Measurements from ENCODE around the gene OR10D3. TPM values are rescaled to one million over a fixed set of nuclear protein-coding genes. Genes with fewer than 3 reads are reported as not detected.

OR10D3 gene
- total and polyA plus RNA-seq, 10 of the 15 experiments (the other 5 are each of a cell fraction or from before 2014, with no cell fraction given), result not detected

GRCh38 chr11:124219126-124219525 lies 36.0 kb downstream of the OR10D3 start:
- intact Hi-C loops (cut with micrococcal nuclease; ENCODE audit: unreplicated experiment), result no loop called here
- TF ChIP-seq STAT1 (conservative IDR thresholded peaks at IDR 0.05), result no peak
- TF ChIP-seq ETV6 (conservative IDR thresholded peaks at IDR 0.05 in 1 of 2, IDR thresholded peaks at IDR 0.05 in 1 of 2; ENCODE audit: borderline replicate concordance in 1 of 2, low read depth in 1 of 2), result no peak
- TF ChIP-seq MLLT1 (IDR thresholded peaks at IDR 0.05), result no peak
- no peak for TF ChIP-seq JUNB (IDR thresholded peaks at IDR 0.05)
- TF ChIP-seq FOS (IDR thresholded peaks at IDR 0.05; ENCODE audit: borderline replicate concordance, extremely low read depth, insufficient read length), result no peak
- TF ChIP-seq, protein P1, sequence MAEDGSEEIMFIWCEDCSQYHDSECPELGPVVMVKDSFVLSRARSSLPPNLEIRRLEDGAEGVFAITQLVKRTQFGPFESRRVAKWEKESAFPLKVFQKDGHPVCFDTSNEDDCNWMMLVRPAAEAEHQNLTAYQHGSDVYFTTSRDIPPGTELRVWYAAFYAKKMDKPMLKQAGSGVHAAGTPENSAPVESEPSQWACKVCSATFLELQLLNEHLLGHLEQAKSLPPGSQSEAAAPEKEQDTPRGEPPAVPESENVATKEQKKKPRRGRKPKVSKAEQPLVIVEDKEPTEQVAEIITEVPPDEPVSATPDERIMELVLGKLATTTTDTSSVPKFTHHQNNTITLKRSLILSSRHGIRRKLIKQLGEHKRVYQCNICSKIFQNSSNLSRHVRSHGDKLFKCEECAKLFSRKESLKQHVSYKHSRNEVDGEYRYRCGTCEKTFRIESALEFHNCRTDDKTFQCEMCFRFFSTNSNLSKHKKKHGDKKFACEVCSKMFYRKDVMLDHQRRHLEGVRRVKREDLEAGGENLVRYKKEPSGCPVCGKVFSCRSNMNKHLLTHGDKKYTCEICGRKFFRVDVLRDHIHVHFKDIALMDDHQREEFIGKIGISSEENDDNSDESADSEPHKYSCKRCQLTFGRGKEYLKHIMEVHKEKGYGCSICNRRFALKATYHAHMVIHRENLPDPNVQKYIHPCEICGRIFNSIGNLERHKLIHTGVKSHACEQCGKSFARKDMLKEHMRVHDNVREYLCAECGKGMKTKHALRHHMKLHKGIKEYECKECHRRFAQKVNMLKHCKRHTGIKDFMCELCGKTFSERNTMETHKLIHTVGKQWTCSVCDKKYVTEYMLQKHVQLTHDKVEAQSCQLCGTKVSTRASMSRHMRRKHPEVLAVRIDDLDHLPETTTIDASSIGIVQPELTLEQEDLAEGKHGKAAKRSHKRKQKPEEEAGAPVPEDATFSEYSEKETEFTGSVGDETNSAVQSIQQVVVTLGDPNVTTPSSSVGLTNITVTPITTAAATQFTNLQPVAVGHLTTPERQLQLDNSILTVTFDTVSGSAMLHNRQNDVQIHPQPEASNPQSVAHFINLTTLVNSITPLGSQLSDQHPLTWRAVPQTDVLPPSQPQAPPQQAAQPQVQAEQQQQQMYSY (CRISPR knock-in tag; IDR thresholded peaks at IDR 0.05), result no peak
- TF ChIP-seq CUX1 (IDR thresholded peaks at IDR 0.05; ENCODE audit: insufficient replicate concordance, low read depth, low read length), result no peak
- TF ChIP-seq E2F4 (IDR thresholded peaks at IDR 0.05; ENCODE audit: low read depth, low read length), result no peak
- TF ChIP-seq, protein P2, sequence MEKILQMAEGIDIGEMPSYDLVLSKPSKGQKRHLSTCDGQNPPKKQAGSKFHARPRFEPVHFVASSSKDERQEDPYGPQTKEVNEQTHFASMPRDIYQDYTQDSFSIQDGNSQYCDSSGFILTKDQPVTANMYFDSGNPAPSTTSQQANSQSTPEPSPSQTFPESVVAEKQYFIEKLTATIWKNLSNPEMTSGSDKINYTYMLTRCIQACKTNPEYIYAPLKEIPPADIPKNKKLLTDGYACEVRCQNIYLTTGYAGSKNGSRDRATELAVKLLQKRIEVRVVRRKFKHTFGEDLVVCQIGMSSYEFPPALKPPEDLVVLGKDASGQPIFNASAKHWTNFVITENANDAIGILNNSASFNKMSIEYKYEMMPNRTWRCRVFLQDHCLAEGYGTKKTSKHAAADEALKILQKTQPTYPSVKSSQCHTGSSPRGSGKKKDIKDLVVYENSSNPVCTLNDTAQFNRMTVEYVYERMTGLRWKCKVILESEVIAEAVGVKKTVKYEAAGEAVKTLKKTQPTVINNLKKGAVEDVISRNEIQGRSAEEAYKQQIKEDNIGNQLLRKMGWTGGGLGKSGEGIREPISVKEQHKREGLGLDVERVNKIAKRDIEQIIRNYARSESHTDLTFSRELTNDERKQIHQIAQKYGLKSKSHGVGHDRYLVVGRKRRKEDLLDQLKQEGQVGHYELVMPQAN (conservative IDR thresholded peaks at IDR 0.05), result no peak

More at GRCh38 chr11:124219126-124219525, 36.0 kb downstream of the OR10D3 start:
- ChIA-PET RAD21 (ENCODE audit: unreplicated experiment) (no interaction called here), CTCF (interaction anchor here (0.6 to 1.1 kb wide), 2 partner anchors 78 to 147 kb away, joined by 3 to 4 read pairs; no protein-coding TSS in a partner anchor), SMC1A (ENCODE audit: uncharacterized antibody, unreplicated experiment) (interaction anchor here (0.8 kb wide), 1 partner anchor 23 kb away, joined by 4 read pairs; no protein-coding TSS in a partner anchor), POLR2A (no interaction called here)
- no peak overlapping the region for H3K4me3 ChIP-seq
- no peaks in the 10 kb centered on the region; a peak in 1 of 4 replicates for H3K27me3 ChIP-seq (replicated peaks in 1 of 2; ENCODE audit: control insufficient read depth in 2 of 2, insufficient read depth in 2 of 2, low read length in 1 of 2)
- H3K79me2 ChIP-seq (ENCODE audit: control insufficient read depth, insufficient read depth, low read length), result no peaks in the 10 kb centered on the region
- DNase-seq (ENCODE audit: low read depth, low spot score) (no peak), ATAC-seq (no peak), FAIRE-seq (no peak)
- no peaks in the 10 kb centered on the region for H3K36me3 ChIP-seq (ENCODE audit: control insufficient read depth in 2 of 2, insufficient read depth in 2 of 2, low read length in 1 of 2)
- H3K9ac ChIP-seq (ENCODE audit: control insufficient read depth, insufficient read depth, low read length), result no peak overlapping the region
- H3K4me1 ChIP-seq (ENCODE audit: control insufficient read depth, insufficient read depth, low read length), result no peaks in the 10 kb centered on the region
- H3K27ac ChIP-seq (ENCODE audit: control insufficient read depth, insufficient read depth), result no peak overlapping the region
- no peak overlapping the region for H3K4me2 ChIP-seq (ENCODE audit: control insufficient read depth, insufficient read depth)
- BruUV-seq (replicated peaks), result no TSS peak
- no peak overlapping the region for H2AFZ ChIP-seq (ENCODE audit: control insufficient read depth, low read depth, low read length)
- in situ Hi-C loops (cut with MboI), result no loop called here
- no peaks in the 10 kb centered on the region for H4K20me1 ChIP-seq (ENCODE audit: control insufficient read depth, insufficient read depth)
- H3K9me3 ChIP-seq (replicated peaks; ENCODE audit: control insufficient read depth, insufficient read depth, low read length), result no peaks in the 10 kb centered on the region

All from GM12878 (cell line).